Neural progenitor cell (in vitro differentiated cells): Measurements from ENCODE around the gene HNRNPM. TPM values are rescaled to one million over a fixed set of nuclear protein-coding genes. Genes with fewer than 3 reads are reported as not detected.
A peak's percentile ranks its signal among the peaks of the same experiment; 100 is the strongest.

Experiments used
- DNase-seq: peaks from one replicate; pipeline ENCODE4 v3.0.0-alpha.2; 2016; ENCODE audit warnings: low spot score
- H2AFZ ChIP-seq: fragments of 200-600 bp; sonication (generic); replicated peaks from 2 replicates; pipeline ENCODE4 v1.6.1; 2016; ENCODE audit warnings: antibody characterized with exemption
- H3F3A ChIP-seq: fragments of 200-600 bp; sonication (generic); 2 replicates; pipeline ENCODE4 v1.6.1; 2016; ENCODE audit warnings: antibody characterized with exemption, low read depth
- H3K27ac ChIP-seq: fragments of 200-600 bp; sonication (generic); 2 replicates; pipeline ENCODE4 v1.5.1; 2016; ENCODE audit warnings: mild to moderate bottlenecking
- H3K27me3 ChIP-seq: fragments of 200-600 bp; sonication (generic); 2 replicates; pipeline ENCODE4 v1.6.1; 2016; ENCODE audit warnings: mild to moderate bottlenecking, moderate library complexity
- H3K36me3 ChIP-seq: fragments of 200-600 bp; sonication (generic); 2 replicates; pipeline ENCODE4 v1.5.1; 2016
- H3K4me1 ChIP-seq: fragments of 200-600 bp; sonication (generic); 2 replicates; pipeline ENCODE4 v1.6.1; 2016; ENCODE audit warnings: mixed run types
- H3K4me2 ChIP-seq: fragments of 200-600 bp; sonication (generic); 2 replicates; pipeline ENCODE4 v1.6.1; 2016
- H3K4me3 ChIP-seq: fragments of 200-600 bp; sonication (generic); 2 replicates; pipeline ENCODE4 v1.5.1; 2016
- H3K79me2 ChIP-seq: fragments of 200-600 bp; sonication (generic); 2 replicates; pipeline ENCODE4 v1.6.1; 2016; ENCODE audit warnings: low read depth
- H3K9ac ChIP-seq: fragments of 200-600 bp; sonication (generic); 2 replicates; pipeline ENCODE4 v1.6.1; 2016
- H3K9me3 ChIP-seq: fragments of 200-600 bp; sonication (generic); 2 replicates; pipeline ENCODE4 v1.5.1; 2016; ENCODE audit warnings: low read depth
- H4K20me1 ChIP-seq: fragments of 200-600 bp; sonication (generic); 2 replicates; pipeline ENCODE4 v1.6.1; 2016; ENCODE audit warnings: low read depth
- H3K27ac Mint-ChIP-seq: 3 replicates; pipeline ENCODE4 v1.8.0; 2021; ENCODE audit warnings: mixed read lengths
- H3K27me3 Mint-ChIP-seq: 2 replicates; pipeline ENCODE4 v1.8.0; 2022; ENCODE audit warnings: low read depth, mild to moderate bottlenecking, inconsistent platforms, moderate library complexity, mixed read lengths; ENCODE audit not compliant: insufficient read depth
- H3K36me3 Mint-ChIP-seq: 3 replicates; pipeline ENCODE4 v1.8.0; 2021; ENCODE audit warnings: mixed read lengths
- H3K4me1 Mint-ChIP-seq: 3 replicates; pipeline ENCODE4 v1.8.0; 2021; ENCODE audit warnings: mixed read lengths
- H3K4me3 Mint-ChIP-seq: 3 replicates; pipeline ENCODE4 v1.8.0; 2021; ENCODE audit warnings: mild to moderate bottlenecking, moderate library complexity, mixed read lengths
- H3K9me3 Mint-ChIP-seq: 3 replicates; pipeline ENCODE4 v1.8.0; 2020; ENCODE audit warnings: mixed read lengths
- EZH2 ChIP-seq: fragments of 200-600 bp; sonication (generic); IDR thresholded peaks from 2 replicates; pipeline ENCODE4 v1.6.1; 2017; ENCODE audit warnings: antibody characterized with exemption, mild to moderate bottlenecking, moderate library complexity
- EZH2phosphoT487 ChIP-seq: fragments of 200-600 bp; sonication (generic); IDR thresholded peaks from 2 replicates; pipeline ENCODE4 v1.6.1; 2017; ENCODE audit warnings: antibody characterized with exemption
- total RNA-seq: library from RNA; depleted of rRNA; stranded (reverse); fragments of >200 nt; gene quantifications from 2 replicates; pipeline ENCODE4 v1.2.3, GENCODE V29; 2015; ENCODE audit warnings: low replicate concordance
- TF ChIP-seq, protein P1 (sequence below): fragments of 200-600 bp; sonication (generic); IDR thresholded peaks from 2 replicates; pipeline ENCODE4 v1.5.1; 2017; ENCODE audit warnings: antibody characterized with exemption, mild to moderate bottlenecking

The HNRNPM gene
- total RNA-seq, 1 donor from 2014 or later = 118 TPM

DNA sequence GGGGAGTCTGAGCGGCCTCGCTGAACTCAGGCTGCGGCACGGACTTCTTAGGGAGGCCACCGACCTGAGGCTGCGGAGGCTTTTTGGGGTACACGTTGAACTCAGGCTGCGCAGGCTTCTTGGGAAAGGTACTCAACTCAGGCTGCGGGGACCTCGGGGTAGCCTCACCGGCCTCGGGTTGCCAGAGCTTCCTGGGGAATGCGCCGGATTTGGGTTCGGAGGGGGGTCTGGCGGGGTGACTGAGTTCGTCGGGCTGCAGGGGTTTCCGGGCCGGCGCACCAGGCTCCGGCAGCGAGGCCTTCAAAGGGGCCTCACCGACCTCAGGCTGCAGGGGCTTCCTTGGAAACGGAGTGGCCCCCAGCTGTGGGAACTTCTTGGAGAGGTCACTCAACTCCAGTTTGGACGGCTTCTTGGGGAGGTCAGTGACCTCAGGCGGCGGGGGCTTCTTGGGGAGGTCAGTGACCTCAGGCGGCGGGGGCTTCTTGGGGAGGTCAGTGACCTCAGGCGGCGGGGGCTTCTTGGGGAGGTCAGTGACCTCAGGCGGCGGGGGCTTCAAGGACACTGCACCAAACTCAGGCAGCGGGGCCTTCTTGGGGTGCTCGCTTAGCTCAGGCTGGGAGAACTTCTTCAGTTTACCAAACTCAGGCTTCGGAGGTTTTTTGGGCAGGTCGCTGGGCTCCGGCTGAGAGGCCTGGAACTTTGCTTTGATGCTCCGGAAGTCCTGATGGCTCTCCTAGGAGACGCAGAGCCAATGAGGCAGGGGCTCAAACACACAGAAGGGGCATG is 54.5 kb downstream of the HNRNPM start:
- Mint-ChIP-seq H3K4me1 (peaks cover 26% of the 10 kb centered on the region), H3K27me3 (peaks cover 6% of the 10 kb centered on the region), H3K9me3 (no peaks in the 10 kb centered on the region), H3K27ac (peak overlapping the region; percentile 78), H3K4me3 (peak overlapping the region; percentile 18), H3K36me3 (no peaks in the 10 kb centered on the region)
- TF ChIP-seq EZH2 = no peak
- TF ChIP-seq EZH2phosphoT487 = no peak
- TF ChIP-seq, protein P1, sequence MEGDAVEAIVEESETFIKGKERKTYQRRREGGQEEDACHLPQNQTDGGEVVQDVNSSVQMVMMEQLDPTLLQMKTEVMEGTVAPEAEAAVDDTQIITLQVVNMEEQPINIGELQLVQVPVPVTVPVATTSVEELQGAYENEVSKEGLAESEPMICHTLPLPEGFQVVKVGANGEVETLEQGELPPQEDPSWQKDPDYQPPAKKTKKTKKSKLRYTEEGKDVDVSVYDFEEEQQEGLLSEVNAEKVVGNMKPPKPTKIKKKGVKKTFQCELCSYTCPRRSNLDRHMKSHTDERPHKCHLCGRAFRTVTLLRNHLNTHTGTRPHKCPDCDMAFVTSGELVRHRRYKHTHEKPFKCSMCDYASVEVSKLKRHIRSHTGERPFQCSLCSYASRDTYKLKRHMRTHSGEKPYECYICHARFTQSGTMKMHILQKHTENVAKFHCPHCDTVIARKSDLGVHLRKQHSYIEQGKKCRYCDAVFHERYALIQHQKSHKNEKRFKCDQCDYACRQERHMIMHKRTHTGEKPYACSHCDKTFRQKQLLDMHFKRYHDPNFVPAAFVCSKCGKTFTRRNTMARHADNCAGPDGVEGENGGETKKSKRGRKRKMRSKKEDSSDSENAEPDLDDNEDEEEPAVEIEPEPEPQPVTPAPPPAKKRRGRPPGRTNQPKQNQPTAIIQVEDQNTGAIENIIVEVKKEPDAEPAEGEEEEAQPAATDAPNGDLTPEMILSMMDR = no peak
- Histone ChIP-seq H3K4me2 (peak overlapping the region; percentile 55), H3K27me3 (no peaks in the 10 kb centered on the region), H3K9me3 (no peaks in the 10 kb centered on the region), H3K79me2 (no peaks in the 10 kb centered on the region), H3K9ac (no peak overlapping the region), H2AFZ (no peak overlapping the region), H3K4me1 (peaks cover 18% of the 10 kb centered on the region), H3F3A (peaks cover 1% of the 10 kb centered on the region), H3K4me3 (no peak overlapping the region), H4K20me1 (no peaks in the 10 kb centered on the region), H3K27ac (no peak overlapping the region), H3K36me3 (no peaks in the 10 kb centered on the region)
- no peak for DNase-seq

DNA sequence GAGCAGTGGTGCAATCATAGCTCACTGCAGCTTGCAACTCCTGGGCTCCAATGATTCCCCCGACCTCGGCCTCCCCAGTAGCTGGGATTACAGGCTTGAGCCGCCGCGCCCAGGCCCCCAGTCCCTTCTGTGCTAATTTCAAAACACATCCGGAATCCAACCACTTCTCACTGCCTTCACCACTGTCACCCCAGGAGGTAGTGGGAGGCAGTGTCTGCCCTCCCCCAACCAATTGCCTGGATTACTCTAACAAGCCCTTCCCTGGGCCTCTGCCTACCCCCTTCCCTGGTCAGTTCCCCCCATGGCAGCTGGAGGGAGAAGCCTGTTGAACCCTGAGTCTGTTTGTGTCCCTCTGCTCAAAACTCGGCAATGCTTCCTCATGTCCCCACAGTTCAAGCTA is 55.4 kb downstream of the HNRNPM start:
- Mint-ChIP-seq H3K4me1 (peaks cover 28% of the 10 kb centered on the region), H3K27ac (peak overlapping the region; percentile 98), H3K9me3 (no peaks in the 10 kb centered on the region), H3K36me3 (no peaks in the 10 kb centered on the region), H3K27me3 (peaks cover 6% of the 10 kb centered on the region), H3K4me3 (peak overlapping the region; percentile 79)
- Histone ChIP-seq H3K27ac (no peak overlapping the region), H3K4me3 (no peak overlapping the region), H3F3A (peaks cover 10% of the 10 kb centered on the region), H4K20me1 (no peaks in the 10 kb centered on the region), H3K4me1 (peaks cover 18% of the 10 kb centered on the region), H3K9me3 (no peaks in the 10 kb centered on the region), H2AFZ (peak overlapping the region; percentile 54), H3K36me3 (no peaks in the 10 kb centered on the region), H3K27me3 (no peaks in the 10 kb centered on the region), H3K4me2 (peak overlapping the region; percentile 55), H3K9ac (no peak overlapping the region), H3K79me2 (no peaks in the 10 kb centered on the region)
- TF ChIP-seq, protein P1 = no peak
- no peak for TF ChIP-seq EZH2
- TF ChIP-seq EZH2phosphoT487 = no peak
- DNase-seq = peak; percentile 42

DNA sequence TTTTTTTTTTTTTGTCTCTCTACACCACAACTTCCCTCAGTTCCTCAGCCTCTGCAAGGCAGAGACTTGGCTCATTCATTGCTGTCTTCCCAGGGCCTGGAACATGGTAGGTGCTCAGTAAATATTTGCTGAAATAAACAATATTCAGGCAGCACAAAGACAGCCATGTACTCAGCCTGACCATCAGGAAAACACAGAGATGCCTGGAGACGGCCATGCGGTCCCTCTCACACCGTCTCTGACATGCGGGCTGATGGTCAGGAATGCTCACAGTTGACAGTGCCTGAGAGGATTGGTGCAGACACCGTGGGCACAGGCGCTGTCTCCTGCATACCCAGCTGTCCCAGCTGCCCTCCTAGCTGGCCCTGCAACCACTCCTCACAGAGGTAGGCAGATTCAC is 56.7 kb downstream of the HNRNPM start:
- Histone ChIP-seq H3K4me1 (peaks cover 25% of the 10 kb centered on the region), H4K20me1 (no peaks in the 10 kb centered on the region), H3K27ac (no peak overlapping the region), H3K9ac (no peak overlapping the region), H3K36me3 (no peaks in the 10 kb centered on the region), H3K4me2 (no peak overlapping the region), H2AFZ (no peak overlapping the region), H3K79me2 (no peaks in the 10 kb centered on the region), H3K4me3 (no peak overlapping the region), H3F3A (peaks cover 23% of the 10 kb centered on the region), H3K9me3 (no peaks in the 10 kb centered on the region), H3K27me3 (no peaks in the 10 kb centered on the region)
- Mint-ChIP-seq H3K36me3 (no peaks in the 10 kb centered on the region), H3K4me1 (peaks cover 32% of the 10 kb centered on the region), H3K27me3 (peaks cover 3% of the 10 kb centered on the region), H3K27ac (no peak overlapping the region), H3K9me3 (no peaks in the 10 kb centered on the region), H3K4me3 (no peak overlapping the region)
- DNase-seq = no peak
- TF ChIP-seq EZH2phosphoT487 = no peak
- TF ChIP-seq, protein P1 = no peak
- TF ChIP-seq EZH2 = no peak
